H1 (cell line): ENCODE results near the gene MTIF3. TPM values are rescaled to one million over a fixed set of nuclear protein-coding genes. Genes with fewer than 3 reads are reported as not detected.

ENCODE experiments used
- HDAC2 ChIP-seq, 2 experiments: fragments of 300-600 bp in 1 of 2; sonication (generic) in 1 of 2; IDR thresholded peaks; 2 replicates each; pipeline ENCODE4 v1.6.1; 2011 to 2012; ENCODE audit warnings: low read depth in 2 of 2, low read length in 2 of 2, mild to moderate bottlenecking in 2 of 2, moderate library complexity in 2 of 2, borderline replicate concordance in 1 of 2, inconsistent platforms in 1 of 2
- POLR2AphosphoS5 ChIP-seq: IDR thresholded peaks from 2 replicates; pipeline ENCODE4 v1.6.1; 2011; ENCODE audit warnings: low read depth, low read length
- POU5F1 ChIP-seq: IDR thresholded peaks from 2 replicates; pipeline ENCODE4 v1.6.1; 2011; ENCODE audit warnings: low read depth, mild to moderate bottlenecking, low read length, moderate library complexity
- SAP30 ChIP-seq: fragments of 300-600 bp; sonication (generic); IDR thresholded peaks from 2 replicates; pipeline ENCODE4 v1.7.1; 2012; ENCODE audit warnings: low read length, moderate library complexity, mild to moderate bottlenecking, inconsistent platforms; ENCODE audit not compliant: insufficient read depth, insufficient replicate concordance
- SP1 ChIP-seq: IDR thresholded peaks from 2 replicates; pipeline ENCODE4 v1.6.1; 2011; ENCODE audit warnings: low read depth, low read length
- SP4 ChIP-seq: IDR thresholded peaks from 2 replicates; pipeline ENCODE4 v1.6.1; 2012; ENCODE audit warnings: low read length, inconsistent platforms
- TAF1 ChIP-seq: IDR thresholded peaks from 2 replicates; pipeline ENCODE4 v1.6.1; 2011; ENCODE audit warnings: mild to moderate bottlenecking, low read depth, low read length
- TBP ChIP-seq: IDR thresholded peaks from 2 replicates; pipeline ENCODE4 v1.6.1; 2011; ENCODE audit warnings: low read depth, low read length, improper control_type of control experiment
- polyA plus RNA-seq, 7 experiments: library from polyadenylated mRNA; depleted of rRNA in 3 of 7; stranded (reverse) in 5 of 7; unstranded in 2 of 7; fragments of >200 nt in 5 of 7; fragments of 200-250 nt in 2 of 7; gene quantifications; 1 replicate in 5 of 7; 2 replicates in 1 of 7; 4 replicates in 1 of 7; pipeline versions ENCODE4 v1.2.1 to v1.2.3, GENCODE V29; 2011 to 2013; ENCODE audit warnings: missing spikeins in 2 of 7, mixed read lengths in 2 of 7
- total RNA-seq: library from RNA; stranded (reverse); fragmentation: NEBNext Ultra II Directional; extraction: Animal tissue kit (Norgen Biotek cat#: 25700); gene quantifications from 2 replicates; pipeline ENCODE4 v1.2.1, GENCODE V29; 2021
- TF ChIP-seq, protein P1 (sequence below): fragments of 300-600 bp; sonication (generic); IDR thresholded peaks from 2 replicates; pipeline ENCODE4 v1.7.1; 2012; ENCODE audit warnings: low read length, moderate library complexity, mild to moderate bottlenecking, inconsistent platforms; ENCODE audit not compliant: insufficient replicate concordance
- TF ChIP-seq, protein P2 (sequence below): IDR thresholded peaks from 2 replicates; pipeline ENCODE4 v1.6.1; 2011; ENCODE audit warnings: low read length, improper control_type of control experiment

MTIF3 gene
- total and polyA plus RNA-seq, 2 of the 8 experiments (the other 6 are each of a cell fraction or from before 2014, with no cell fraction given): 29.4 to 36.4 TPM

DNA sequence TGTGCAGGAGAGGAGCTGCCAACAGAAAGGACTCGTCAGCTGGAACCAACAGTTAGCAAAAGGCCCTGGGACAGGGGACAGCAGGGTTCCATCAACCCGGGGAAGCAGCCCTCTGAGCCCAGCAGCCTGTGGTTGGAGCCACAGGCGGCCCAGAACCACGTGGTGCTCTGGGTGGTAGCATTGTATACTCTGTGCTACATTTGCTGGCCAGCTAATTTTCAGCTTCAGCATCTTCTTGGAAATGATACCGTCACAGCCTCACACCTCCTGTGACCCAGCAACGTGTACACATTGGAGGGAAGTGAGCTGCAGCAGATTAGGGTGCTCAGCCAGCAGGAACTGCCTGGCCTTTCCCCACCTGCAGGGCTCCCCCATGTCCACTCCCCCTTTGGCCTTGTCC is 13.1 kb upstream of the MTIF3 start (continued):
- TF ChIP-seq, protein P1, sequence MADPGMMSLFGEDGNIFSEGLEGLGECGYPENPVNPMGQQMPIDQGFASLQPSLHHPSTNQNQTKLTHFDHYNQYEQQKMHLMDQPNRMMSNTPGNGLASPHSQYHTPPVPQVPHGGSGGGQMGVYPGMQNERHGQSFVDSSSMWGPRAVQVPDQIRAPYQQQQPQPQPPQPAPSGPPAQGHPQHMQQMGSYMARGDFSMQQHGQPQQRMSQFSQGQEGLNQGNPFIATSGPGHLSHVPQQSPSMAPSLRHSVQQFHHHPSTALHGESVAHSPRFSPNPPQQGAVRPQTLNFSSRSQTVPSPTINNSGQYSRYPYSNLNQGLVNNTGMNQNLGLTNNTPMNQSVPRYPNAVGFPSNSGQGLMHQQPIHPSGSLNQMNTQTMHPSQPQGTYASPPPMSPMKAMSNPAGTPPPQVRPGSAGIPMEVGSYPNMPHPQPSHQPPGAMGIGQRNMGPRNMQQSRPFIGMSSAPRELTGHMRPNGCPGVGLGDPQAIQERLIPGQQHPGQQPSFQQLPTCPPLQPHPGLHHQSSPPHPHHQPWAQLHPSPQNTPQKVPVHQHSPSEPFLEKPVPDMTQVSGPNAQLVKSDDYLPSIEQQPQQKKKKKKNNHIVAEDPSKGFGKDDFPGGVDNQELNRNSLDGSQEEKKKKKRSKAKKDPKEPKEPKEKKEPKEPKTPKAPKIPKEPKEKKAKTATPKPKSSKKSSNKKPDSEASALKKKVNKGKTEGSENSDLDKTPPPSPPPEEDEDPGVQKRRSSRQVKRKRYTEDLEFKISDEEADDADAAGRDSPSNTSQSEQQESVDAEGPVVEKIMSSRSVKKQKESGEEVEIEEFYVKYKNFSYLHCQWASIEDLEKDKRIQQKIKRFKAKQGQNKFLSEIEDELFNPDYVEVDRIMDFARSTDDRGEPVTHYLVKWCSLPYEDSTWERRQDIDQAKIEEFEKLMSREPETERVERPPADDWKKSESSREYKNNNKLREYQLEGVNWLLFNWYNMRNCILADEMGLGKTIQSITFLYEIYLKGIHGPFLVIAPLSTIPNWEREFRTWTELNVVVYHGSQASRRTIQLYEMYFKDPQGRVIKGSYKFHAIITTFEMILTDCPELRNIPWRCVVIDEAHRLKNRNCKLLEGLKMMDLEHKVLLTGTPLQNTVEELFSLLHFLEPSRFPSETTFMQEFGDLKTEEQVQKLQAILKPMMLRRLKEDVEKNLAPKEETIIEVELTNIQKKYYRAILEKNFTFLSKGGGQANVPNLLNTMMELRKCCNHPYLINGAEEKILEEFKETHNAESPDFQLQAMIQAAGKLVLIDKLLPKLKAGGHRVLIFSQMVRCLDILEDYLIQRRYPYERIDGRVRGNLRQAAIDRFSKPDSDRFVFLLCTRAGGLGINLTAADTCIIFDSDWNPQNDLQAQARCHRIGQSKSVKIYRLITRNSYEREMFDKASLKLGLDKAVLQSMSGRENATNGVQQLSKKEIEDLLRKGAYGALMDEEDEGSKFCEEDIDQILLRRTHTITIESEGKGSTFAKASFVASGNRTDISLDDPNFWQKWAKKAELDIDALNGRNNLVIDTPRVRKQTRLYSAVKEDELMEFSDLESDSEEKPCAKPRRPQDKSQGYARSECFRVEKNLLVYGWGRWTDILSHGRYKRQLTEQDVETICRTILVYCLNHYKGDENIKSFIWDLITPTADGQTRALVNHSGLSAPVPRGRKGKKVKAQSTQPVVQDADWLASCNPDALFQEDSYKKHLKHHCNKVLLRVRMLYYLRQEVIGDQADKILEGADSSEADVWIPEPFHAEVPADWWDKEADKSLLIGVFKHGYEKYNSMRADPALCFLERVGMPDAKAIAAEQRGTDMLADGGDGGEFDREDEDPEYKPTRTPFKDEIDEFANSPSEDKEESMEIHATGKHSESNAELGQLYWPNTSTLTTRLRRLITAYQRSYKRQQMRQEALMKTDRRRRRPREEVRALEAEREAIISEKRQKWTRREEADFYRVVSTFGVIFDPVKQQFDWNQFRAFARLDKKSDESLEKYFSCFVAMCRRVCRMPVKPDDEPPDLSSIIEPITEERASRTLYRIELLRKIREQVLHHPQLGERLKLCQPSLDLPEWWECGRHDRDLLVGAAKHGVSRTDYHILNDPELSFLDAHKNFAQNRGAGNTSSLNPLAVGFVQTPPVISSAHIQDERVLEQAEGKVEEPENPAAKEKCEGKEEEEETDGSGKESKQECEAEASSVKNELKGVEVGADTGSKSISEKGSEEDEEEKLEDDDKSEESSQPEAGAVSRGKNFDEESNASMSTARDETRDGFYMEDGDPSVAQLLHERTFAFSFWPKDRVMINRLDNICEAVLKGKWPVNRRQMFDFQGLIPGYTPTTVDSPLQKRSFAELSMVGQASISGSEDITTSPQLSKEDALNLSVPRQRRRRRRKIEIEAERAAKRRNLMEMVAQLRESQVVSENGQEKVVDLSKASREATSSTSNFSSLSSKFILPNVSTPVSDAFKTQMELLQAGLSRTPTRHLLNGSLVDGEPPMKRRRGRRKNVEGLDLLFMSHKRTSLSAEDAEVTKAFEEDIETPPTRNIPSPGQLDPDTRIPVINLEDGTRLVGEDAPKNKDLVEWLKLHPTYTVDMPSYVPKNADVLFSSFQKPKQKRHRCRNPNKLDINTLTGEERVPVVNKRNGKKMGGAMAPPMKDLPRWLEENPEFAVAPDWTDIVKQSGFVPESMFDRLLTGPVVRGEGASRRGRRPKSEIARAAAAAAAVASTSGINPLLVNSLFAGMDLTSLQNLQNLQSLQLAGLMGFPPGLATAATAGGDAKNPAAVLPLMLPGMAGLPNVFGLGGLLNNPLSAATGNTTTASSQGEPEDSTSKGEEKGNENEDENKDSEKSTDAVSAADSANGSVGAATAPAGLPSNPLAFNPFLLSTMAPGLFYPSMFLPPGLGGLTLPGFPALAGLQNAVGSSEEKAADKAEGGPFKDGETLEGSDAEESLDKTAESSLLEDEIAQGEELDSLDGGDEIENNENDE: no peak
- TF ChIP-seq HDAC2 (IDR thresholded peaks at IDR 0.05; ENCODE audit: borderline replicate concordance in 1 of 2, low read depth in 2 of 2, low read length in 2 of 2): no peak
- no peak for TF ChIP-seq SAP30
- TF ChIP-seq TBP: no peak
- no peak for TF ChIP-seq POU5F1
- TF ChIP-seq, protein P2, sequence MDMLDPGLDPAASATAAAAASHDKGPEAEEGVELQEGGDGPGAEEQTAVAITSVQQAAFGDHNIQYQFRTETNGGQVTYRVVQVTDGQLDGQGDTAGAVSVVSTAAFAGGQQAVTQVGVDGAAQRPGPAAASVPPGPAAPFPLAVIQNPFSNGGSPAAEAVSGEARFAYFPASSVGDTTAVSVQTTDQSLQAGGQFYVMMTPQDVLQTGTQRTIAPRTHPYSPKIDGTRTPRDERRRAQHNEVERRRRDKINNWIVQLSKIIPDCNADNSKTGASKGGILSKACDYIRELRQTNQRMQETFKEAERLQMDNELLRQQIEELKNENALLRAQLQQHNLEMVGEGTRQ: no peak
- TF ChIP-seq SP4: no peak
- TF ChIP-seq SP1: no peak
- TF ChIP-seq POLR2AphosphoS5: no peak
- TF ChIP-seq TAF1: no peak
